ENCODE results near the gene PHKA2. TPM values are rescaled to one million over a fixed set of nuclear protein-coding genes. Genes with fewer than 3 reads are reported as not detected.
"Not testable (repeated sequence)": the region's sequence is repeated elsewhere in the genome, so short reads cannot be mapped to it uniquely, and the experiment has no call there.

PHKA2 gene
- total RNA-seq, 1 donor from 2014 or later: 9.1 TPM

DNA sequence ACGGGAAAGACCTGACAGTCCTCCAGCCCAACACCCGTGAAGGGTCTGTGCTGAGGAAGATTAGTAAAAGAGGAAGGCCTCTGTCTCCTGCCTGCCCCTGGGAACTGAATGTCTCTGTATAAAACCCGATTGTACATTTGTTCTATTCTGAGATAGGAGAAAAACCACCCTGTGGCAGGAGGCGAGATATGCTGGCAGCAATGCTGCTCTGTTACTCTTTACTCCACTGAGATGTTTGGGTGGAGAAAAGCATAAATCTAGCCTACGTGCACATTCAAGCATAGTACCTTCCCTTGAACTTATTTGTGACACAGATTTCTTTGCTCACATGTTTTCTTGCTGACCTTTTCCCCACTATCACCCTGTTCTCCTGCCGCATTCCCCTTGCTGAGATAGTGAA, 3.7 kb downstream of the PHKA2 start:
- not testable (repeated sequence) for DNase-seq (ENCODE audit: low read depth)

DNA sequence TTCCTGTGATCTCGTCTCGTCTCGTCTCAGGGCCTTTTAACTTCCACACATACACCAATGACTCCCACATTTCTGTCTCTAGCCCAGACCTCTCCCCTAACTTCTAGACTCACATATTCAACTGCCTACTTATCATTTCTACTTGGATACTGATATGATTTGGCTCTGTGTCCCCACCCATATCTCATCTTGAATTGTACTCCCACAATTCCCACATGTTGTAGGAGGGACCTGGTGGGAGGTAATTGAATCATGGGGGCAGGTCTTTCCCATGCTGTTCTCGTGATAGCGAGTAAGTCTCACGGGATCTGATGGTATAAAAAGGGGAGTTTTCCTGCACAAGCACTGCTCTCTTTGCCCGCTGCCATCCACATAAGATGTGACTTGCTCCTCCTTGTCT, 8.9 kb downstream of the PHKA2 start:
- DNase-seq (ENCODE audit: low read depth): no peak

- peak; percentile 27 for DNase-seq (ENCODE audit: low read depth)
These were observed 10.3 kb downstream of the PHKA2 start for GRCh38 chrX:18973527-18974192.

DNA sequence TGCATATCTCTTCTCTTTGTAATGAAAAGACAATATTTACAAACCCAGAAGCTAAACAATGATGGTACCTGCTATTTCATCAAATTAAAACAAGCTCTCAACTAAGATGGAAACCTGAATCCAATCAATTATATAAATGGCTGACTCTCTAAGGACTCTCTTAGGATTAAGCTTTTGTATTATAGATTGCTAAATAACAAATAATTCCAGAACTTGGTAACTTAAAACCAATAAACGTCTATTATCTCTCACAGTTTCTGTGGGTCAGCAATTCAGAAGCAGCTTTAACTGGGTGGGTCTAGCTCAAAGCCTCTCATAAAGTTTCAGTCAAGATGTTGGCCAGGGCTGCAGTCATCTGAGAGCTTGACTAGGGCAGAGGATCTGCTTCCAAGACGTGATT, 12.4 kb downstream of the PHKA2 start:
- no peak for DNase-seq (ENCODE audit: low read depth)

DNA sequence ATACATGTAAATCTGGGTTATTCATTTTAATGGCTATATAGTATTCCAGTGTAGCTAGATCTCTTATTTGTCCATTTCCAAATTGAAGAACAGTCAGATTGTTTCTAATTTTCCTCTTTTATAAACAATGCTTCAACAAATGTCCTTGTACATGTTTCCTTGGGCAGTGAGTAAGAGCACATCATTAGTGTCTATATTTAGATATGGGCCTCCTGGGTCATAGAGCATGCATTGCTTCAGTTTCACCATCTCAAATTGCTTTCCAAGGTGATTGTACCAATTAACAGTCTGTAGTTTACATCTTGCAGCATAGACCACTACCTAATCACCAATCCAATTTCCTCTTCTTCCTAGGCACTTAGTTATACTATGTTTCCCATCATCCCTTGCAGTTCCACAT, 13.4 kb downstream of the PHKA2 start:
- no peak for DNase-seq (ENCODE audit: low read depth)

GRCh38 chrX:18966624-18967023, 17.3 kb downstream of the PHKA2 start:
- DNase-seq (ENCODE audit: low read depth): no peak

GRCh38 chrX:18964901-18965300, 19.0 kb downstream of the PHKA2 start:
- DNase-seq (ENCODE audit: low read depth): no peak

DNA sequence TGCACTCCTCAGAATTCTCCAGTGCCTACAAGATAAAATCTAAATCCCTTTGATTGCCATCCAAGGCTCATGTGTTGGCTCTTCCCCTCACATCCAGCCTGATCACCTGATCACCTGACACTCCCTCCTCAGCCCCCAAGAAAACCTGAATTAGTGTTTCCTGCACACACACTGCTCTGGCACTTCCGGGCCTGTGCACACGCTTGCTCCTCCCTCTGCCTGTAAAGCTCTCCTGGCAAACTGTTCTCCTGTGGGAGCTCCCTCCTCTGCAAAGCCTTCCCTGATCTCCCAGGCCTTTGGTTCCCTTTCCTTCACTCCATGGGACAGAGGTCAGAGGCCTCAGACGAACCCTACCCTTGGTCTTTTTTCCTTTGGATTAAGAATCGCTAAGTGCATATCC, 19.9 kb downstream of the PHKA2 start:
- DNase-seq (ENCODE audit: low read depth): no peak

DNA sequence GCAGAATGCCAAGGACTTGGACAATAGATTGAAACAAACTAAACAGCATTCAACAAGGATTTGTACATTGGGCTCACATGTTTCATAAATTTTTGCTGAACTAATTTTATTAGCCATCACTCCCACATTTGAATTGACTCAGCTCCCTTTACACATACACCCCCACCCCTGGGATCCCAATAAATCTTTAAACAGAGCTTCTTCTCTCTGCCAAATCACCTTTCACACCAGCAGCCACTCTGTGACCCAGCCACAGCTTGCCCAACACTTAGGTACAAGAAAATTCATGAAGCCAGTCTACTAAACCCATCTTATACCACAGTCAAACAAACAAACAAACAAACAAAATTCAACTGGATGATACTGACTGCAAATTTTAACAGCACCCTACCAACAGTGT, 21.6 kb downstream of the PHKA2 start:
- DNase-seq (ENCODE audit: low read depth): no peak

- DNase-seq (ENCODE audit: low read depth): no peak
These were observed 22.2 kb downstream of the PHKA2 start for GRCh38 chrX:18961686-18962085.

DNA sequence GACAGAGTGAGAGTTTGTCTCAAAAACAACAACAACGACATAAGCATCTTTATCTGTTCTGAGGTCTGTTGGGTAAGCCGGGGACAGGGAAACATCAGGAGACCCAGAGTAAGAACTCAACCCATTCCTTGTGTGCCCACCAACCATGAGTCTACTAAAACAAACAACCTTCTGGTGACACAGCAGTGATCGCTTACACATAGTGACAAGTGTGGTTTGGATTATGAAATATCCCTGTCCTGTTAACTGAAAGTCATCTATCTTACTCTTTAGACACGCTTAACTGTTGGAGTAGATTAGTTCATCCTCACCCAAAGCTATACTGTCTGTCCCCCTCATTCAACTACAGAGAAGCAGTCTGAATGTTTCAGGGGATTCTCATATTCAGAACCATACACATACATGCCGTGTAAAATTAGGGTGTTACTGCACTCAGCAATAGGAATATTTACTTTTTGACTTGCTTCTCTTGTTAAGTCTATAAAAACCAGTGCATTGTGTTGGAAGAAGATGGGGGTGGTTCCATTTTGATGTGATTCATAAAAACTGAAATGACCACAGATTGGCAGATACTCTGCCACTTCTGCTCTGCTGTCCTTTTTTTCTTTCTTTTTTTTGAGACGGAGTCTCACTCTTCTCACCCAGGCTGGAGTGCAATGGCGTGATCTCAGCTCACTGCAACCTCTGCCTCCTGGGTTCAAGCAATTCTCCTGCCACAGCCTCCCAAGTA, 27.4 kb downstream of the PHKA2 start:
- DNase-seq (ENCODE audit: low read depth): no peak

- no peak for DNase-seq (ENCODE audit: low read depth)
These were observed 28.2 kb downstream of the PHKA2 start for GRCh38 chrX:18955676-18956075.

DNA sequence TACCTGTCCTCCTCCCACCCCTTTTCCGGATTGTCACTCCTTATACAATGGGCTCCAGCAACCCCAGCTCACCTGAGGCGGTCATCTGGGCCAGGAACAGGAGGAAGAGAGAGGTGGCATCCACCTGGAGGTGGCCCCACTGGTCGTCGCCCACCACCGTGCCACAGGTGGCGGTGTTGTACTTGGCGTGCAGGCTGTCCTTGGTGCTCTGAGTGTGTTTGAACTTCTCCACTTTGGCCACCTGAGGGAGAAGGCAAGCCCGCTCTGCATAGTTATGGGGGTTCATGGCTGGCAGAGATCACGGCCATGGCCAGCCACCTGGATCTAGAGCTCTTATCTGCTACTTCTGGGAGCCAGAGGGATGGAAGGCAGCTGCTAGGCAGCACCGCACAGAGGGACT, 32.9 kb downstream of the PHKA2 start:
- DNase-seq (ENCODE audit: low read depth): no peak

DNA sequence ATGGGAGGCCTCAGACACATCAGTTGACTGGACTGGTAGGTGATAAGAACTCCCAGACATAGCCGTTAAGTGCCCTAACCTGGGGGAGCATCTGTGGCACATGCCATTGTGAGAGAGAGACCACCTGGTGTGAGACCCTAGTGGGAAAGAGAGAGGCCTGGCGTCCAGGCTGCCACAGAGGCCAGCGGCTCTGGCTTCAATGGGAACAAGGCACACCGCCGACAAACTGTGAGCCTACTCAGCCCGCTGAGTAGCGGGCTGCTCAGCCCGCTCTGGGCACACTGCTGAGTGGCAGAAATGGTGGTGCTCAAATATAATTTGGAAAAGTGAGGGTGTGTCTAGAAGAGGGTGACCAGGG, 34.0 kb downstream of the PHKA2 start:
- no peak for DNase-seq (ENCODE audit: low read depth)

DNA sequence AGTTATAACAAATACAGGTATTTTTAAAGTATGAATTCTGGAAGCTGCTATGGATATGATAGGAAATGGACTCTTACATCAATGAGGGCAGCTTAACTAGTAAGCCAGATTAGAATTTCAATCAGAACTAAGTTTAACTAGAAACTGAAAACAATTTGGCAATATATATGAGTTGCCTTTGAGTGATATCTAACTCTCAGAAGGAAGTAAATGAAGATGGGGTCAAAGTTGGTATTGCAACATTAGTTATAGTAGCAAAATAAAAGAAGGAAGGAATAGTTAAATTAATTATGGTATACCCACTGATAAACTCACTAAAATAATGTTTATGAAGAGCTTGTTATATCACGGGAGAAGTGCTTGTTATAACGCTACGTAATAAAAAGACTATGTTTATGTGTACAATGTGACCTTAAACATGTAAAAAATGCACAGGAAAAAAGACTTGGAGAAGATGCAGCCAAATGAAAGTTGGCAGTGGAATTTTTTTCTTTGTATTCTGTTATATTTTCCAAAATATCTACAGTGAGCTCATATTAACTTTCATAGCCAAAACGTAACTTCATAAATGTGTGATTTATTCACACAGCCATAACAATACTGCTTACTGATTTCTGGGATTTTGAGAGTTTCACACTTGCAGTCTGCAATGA, 34.5 kb downstream of the PHKA2 start:
- DNase-seq (ENCODE audit: low read depth): no peak

DNA sequence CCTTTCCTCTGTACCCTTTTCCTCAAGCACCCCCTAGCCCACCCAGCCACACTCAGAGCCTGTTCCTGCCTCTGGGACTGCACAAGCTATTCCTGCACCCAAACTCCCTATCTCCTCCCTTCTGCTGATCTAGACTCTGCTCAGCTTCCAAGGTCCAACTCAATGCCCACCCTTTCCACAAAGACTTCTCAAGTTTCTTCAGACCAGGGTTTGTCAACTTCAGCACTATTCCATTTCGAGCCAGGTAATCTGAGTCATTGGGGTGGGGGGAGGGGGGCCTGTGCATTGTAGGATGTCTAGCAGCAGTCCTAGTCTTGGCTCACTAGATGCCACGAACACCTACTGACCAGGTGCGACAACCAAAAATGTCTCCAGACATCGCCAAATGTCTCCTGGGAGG, 37.3 kb downstream of the PHKA2 start:
- DNase-seq (ENCODE audit: low read depth): no peak

- no peak for DNase-seq (ENCODE audit: low read depth)
These were observed 37.8 kb downstream of the PHKA2 start for GRCh38 chrX:18946157-18946556.

GRCh38 chrX:18945483-18945882, 38.4 kb downstream of the PHKA2 start:
- DNase-seq (ENCODE audit: low read depth): no peak

DNA sequence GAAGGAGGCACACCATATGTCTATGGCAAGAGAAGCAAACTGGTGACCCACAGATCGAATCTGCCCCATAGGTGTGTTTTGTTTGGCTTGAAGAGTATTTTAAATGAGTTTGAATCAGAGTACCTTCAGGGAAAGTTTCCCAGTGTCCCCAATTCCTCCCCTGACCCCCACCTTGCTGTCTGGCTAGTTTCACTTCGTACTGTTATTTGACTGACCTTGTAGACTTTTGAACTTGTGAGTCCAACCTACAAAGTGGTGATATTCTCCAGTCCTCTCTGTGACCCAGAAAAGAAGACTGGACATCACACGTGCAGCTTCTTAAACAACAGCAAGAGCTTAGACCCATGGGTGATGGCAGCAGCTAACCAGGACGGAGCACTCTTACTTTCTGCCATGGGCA, 39.4 kb downstream of the PHKA2 start:
- DNase-seq (ENCODE audit: low read depth): no peak

DNA sequence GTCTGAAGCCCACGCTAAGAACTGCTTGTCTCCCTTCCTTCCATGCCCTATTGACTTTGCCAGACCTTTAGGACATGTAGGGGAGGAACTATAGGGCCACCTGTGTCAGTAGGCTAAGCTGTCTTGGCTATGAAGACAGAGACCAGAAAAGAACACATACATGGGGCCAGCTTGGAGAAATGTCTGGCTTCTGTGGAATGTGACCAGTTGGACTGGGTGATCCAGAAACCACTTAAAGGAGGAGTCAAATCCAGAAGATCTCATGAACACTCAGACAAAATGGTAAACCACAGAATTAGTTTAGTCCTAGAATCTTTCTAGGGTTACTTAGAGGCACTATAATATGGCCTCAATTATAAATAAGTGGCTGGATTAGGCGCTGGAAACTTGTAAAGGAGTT, 42.0 kb downstream of the PHKA2 start:
- peak; percentile 57 for DNase-seq (ENCODE audit: low read depth)

- no peak for DNase-seq (ENCODE audit: low read depth)
These were observed 45.2 kb downstream of the PHKA2 start for GRCh38 chrX:18938710-18939109.

- DNase-seq (ENCODE audit: low read depth): no peak
These were observed 46.7 kb downstream of the PHKA2 start for GRCh38 chrX:18937173-18937572.

GRCh38 chrX:18935893-18936292, 48.0 kb downstream of the PHKA2 start:
- DNase-seq (ENCODE audit: low read depth): no peak

Data from myocyte (in vitro differentiated cells).